Measurements from ENCODE around the gene APLF. TPM values are rescaled to one million over a fixed set of nuclear protein-coding genes. Genes with fewer than 3 reads are reported as not detected.

APLF gene
- total and polyA plus RNA-seq, 10 of the 15 experiments (the other 5 are each of a cell fraction or from before 2014, with no cell fraction given), result 0.66 to 2.8 (median 1.8) TPM

DNA sequence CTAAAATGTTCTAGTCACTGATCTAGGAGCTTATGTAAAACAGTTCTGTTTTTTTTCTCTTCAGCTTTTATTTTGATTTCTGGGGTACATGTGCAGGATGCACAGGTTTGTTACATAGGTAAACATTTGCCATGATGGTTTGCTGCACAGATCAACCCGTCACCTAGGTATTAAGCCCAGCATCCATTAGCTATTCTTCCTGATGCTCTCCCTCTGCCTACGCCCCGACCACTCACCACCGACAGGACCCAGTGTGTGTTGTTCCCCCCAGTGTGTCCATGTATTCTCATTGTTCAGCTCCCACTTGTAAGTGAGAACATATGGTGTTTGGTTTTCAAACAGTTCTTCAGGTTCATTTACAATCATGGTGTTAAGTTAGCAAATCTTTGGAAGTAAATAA is 91.2 kb downstream of the APLF start:
- WGBS (ENCODE audit: insufficient coverage, insufficient replicate concordance, low lambda C conversion rate, missing lambda C conversion rate), result 91% methylated on average over 4 of the region's 4 CpGs
- no peak for TF ChIP-seq SRF (IDR thresholded peaks at IDR 0.05; ENCODE audit: low read depth in 2 of 2, low read length in 2 of 2)
- no peak for TF ChIP-seq CEBPZ (IDR thresholded peaks at IDR 0.05; ENCODE audit: low read depth, low read length)
- TF ChIP-seq ATF7 (IDR thresholded peaks at IDR 0.05; ENCODE audit: low read depth), result no peak
- no peak for TF ChIP-seq PAX5 (IDR thresholded peaks at IDR 0.05; ENCODE audit: borderline replicate concordance, low read depth, low read length)
- no peak for TF ChIP-seq RBBP5 (conservative IDR thresholded peaks at IDR 0.05)
- TF ChIP-seq POU2F2 (IDR thresholded peaks at IDR 0.05; ENCODE audit: borderline replicate concordance, low read depth, low read length), result no peak
- no peak for TF ChIP-seq NFIC (IDR thresholded peaks at IDR 0.05; ENCODE audit: low read depth, low read length)
- TF ChIP-seq, protein P1, sequence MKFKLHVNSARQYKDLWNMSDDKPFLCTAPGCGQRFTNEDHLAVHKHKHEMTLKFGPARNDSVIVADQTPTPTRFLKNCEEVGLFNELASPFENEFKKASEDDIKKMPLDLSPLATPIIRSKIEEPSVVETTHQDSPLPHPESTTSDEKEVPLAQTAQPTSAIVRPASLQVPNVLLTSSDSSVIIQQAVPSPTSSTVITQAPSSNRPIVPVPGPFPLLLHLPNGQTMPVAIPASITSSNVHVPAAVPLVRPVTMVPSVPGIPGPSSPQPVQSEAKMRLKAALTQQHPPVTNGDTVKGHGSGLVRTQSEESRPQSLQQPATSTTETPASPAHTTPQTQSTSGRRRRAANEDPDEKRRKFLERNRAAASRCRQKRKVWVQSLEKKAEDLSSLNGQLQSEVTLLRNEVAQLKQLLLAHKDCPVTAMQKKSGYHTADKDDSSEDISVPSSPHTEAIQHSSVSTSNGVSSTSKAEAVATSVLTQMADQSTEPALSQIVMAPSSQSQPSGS (IDR thresholded peaks at IDR 0.05; ENCODE audit: low read length), result no peak
- TF ChIP-seq POLR2AphosphoS2 (IDR thresholded peaks at IDR 0.05; ENCODE audit: low read depth, low read length), result no peak
- no peak for TF ChIP-seq TBL1XR1 (IDR thresholded peaks at IDR 0.05; ENCODE audit: low read depth, low read length)
- TF ChIP-seq, protein P2, sequence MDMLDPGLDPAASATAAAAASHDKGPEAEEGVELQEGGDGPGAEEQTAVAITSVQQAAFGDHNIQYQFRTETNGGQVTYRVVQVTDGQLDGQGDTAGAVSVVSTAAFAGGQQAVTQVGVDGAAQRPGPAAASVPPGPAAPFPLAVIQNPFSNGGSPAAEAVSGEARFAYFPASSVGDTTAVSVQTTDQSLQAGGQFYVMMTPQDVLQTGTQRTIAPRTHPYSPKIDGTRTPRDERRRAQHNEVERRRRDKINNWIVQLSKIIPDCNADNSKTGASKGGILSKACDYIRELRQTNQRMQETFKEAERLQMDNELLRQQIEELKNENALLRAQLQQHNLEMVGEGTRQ (IDR thresholded peaks at IDR 0.05; ENCODE audit: borderline replicate concordance, low read depth, low read length), result no peak
- no peak for TF ChIP-seq RCOR1 (conservative IDR thresholded peaks at IDR 0.05; ENCODE audit: low read depth, low read length)
- TF ChIP-seq, protein P3, sequence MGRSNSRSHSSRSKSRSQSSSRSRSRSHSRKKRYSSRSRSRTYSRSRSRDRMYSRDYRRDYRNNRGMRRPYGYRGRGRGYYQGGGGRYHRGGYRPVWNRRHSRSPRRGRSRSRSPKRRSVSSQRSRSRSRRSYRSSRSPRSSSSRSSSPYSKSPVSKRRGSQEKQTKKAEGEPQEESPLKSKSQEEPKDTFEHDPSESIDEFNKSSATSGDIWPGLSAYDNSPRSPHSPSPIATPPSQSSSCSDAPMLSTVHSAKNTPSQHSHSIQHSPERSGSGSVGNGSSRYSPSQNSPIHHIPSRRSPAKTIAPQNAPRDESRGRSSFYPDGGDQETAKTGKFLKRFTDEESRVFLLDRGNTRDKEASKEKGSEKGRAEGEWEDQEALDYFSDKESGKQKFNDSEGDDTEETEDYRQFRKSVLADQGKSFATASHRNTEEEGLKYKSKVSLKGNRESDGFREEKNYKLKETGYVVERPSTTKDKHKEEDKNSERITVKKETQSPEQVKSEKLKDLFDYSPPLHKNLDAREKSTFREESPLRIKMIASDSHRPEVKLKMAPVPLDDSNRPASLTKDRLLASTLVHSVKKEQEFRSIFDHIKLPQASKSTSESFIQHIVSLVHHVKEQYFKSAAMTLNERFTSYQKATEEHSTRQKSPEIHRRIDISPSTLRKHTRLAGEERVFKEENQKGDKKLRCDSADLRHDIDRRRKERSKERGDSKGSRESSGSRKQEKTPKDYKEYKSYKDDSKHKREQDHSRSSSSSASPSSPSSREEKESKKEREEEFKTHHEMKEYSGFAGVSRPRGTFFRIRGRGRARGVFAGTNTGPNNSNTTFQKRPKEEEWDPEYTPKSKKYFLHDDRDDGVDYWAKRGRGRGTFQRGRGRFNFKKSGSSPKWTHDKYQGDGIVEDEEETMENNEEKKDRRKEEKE (IDR thresholded peaks at IDR 0.05), result no peak
- TF ChIP-seq ATF3 (IDR thresholded peaks at IDR 0.05; ENCODE audit: borderline replicate concordance, extremely low read depth, low read depth, low read length), result no peak
- TF ChIP-seq NR2C1 (IDR thresholded peaks at IDR 0.05), result no peak
- no peak for TF ChIP-seq SPI1 (IDR thresholded peaks at IDR 0.05; ENCODE audit: borderline replicate concordance, insufficient read depth, low read depth, low read length)
- no peak for TF ChIP-seq MYB (IDR thresholded peaks at IDR 0.05; ENCODE audit: borderline replicate concordance, low read depth, low read length)

More for the DNA sequence above, 91.2 kb downstream of the APLF start:
- Histone ChIP-seq H3K4me3 (no peak overlapping the region), H3K36me3 (ENCODE audit: control insufficient read depth in 2 of 2, insufficient read depth in 2 of 2, low read length in 1 of 2) (no peaks in the 10 kb centered on the region), H4K20me1 (ENCODE audit: control insufficient read depth, insufficient read depth) (no peaks in the 10 kb centered on the region), H3K79me2 (ENCODE audit: control insufficient read depth, insufficient read depth, low read length) (no peaks in the 10 kb centered on the region), H3K9ac (ENCODE audit: control insufficient read depth, insufficient read depth, low read length) (no peak overlapping the region), H3K4me2 (ENCODE audit: control insufficient read depth, insufficient read depth) (no peak overlapping the region), H2AFZ (ENCODE audit: control insufficient read depth, low read depth, low read length) (no peak overlapping the region), H3K4me1 (ENCODE audit: control insufficient read depth, insufficient read depth, low read length) (no peaks in the 10 kb centered on the region), H3K27me3 (replicated peaks in 1 of 2; ENCODE audit: control insufficient read depth in 2 of 2, insufficient read depth in 2 of 2, low read length in 1 of 2) (no peaks in the 10 kb centered on the region), H3K9me3 (replicated peaks; ENCODE audit: control insufficient read depth, insufficient read depth, low read length) (no peaks in the 10 kb centered on the region), H3K27ac (ENCODE audit: control insufficient read depth, insufficient read depth) (no peak overlapping the region)
- no TSS peak for BruUV-seq (replicated peaks)
- ChIA-PET RAD21 (ENCODE audit: unreplicated experiment) (no interaction called here), POLR2A (no interaction called here), CTCF (interaction anchor here (1.4 kb wide), 1 partner anchor 151 kb away, joined by 3 read pairs; no protein-coding TSS in a partner anchor), SMC1A (ENCODE audit: uncharacterized antibody, unreplicated experiment) (no interaction called here)
- intact Hi-C loops (cut with micrococcal nuclease; ENCODE audit: unreplicated experiment) (no loop called here), in situ Hi-C loops (cut with MboI) (no loop called here)
- DNase-seq (ENCODE audit: low read depth, low spot score) (no peak), ATAC-seq (no peak), FAIRE-seq (no peak)

Measured in GM12878 (cell line).